OCI-LY3 (cell line): ENCODE results near the gene SHANK2.

ENCODE experiments used
- CTCF ChIP-seq: fragments of 200-600, 300-600 bp; sonication (generic); IDR thresholded peaks from 2 replicates; pipeline ENCODE4 v1.5.1; 2014; ENCODE audit warnings: antibody characterized with exemption, low read length, low read depth
- EZH2phosphoT487 ChIP-seq: fragments of 200-600 bp; shearing (Covaris generic); IDR thresholded peaks from 2 replicates; pipeline ENCODE4 v1.6.1; 2018; ENCODE audit warnings: antibody characterized with exemption, mixed run types, low read depth

GRCh38 chr11:71238941-71239340, 13.4 kb downstream of the SHANK2 start:
- TF ChIP-seq CTCF (no peak), EZH2phosphoT487 (no peak)
